HEK293 (cell line): Measurements from ENCODE around the gene SLC25A30.

Source experiments
- GFI1B ChIP-seq: fragments of 450-650 bp; formaldehyde crosslinking; IDR thresholded peaks from 2 replicates; pipeline ENCODE4 v1.5.1; 2016; ENCODE audit warnings: missing biosample characterization, missing genetic modification characterization
- GLI2 ChIP-seq: fragments of 450-650 bp; formaldehyde crosslinking; IDR thresholded peaks from 2 replicates; pipeline ENCODE4; 2017; ENCODE audit warnings: missing biosample characterization, missing genetic modification characterization, low read depth, borderline replicate concordance
- MYNN ChIP-seq: fragments of 450-650 bp; formaldehyde crosslinking; IDR thresholded peaks from 2 replicates; pipeline ENCODE4 v1.5.1; 2016; ENCODE audit warnings: missing biosample characterization, missing genetic modification characterization, borderline replicate concordance
- TSHZ1 ChIP-seq: fragments of 450-650 bp; formaldehyde crosslinking; IDR thresholded peaks from 2 replicates; pipeline ENCODE4 v1.5.1; 2016; ENCODE audit warnings: missing biosample characterization, missing genetic modification characterization, borderline replicate concordance
- ZBTB21 ChIP-seq: fragments of 450-650 bp; formaldehyde crosslinking; IDR thresholded peaks from 2 replicates; pipeline ENCODE4 v1.5.1; 2017; ENCODE audit warnings: missing biosample characterization, missing genetic modification characterization
- ZNF133 ChIP-seq: fragments of 450-650 bp; formaldehyde crosslinking; IDR thresholded peaks from 2 replicates; pipeline ENCODE4 v1.5.1; 2016; ENCODE audit warnings: missing biosample characterization, missing genetic modification characterization
- ZNF155 ChIP-seq: fragments of 450-650 bp; formaldehyde crosslinking; IDR thresholded peaks from 2 replicates; pipeline ENCODE4 v1.5.1; 2016; ENCODE audit warnings: missing biosample characterization, missing genetic modification characterization
- ZNF16 ChIP-seq: fragments of 450-650 bp; formaldehyde crosslinking; IDR thresholded peaks from 2 replicates; pipeline ENCODE4 v1.5.1; 2016; ENCODE audit warnings: low read depth, missing biosample characterization, missing genetic modification characterization
- ZNF175 ChIP-seq: fragments of 450-650 bp; formaldehyde crosslinking; IDR thresholded peaks from 2 replicates; pipeline ENCODE4 v1.5.1; 2016; ENCODE audit warnings: missing biosample characterization, missing genetic modification characterization
- ZNF239 ChIP-seq: fragments of 450-650 bp; formaldehyde crosslinking; IDR thresholded peaks from 2 replicates; pipeline ENCODE4 v1.5.1; 2016; ENCODE audit warnings: missing biosample characterization, missing genetic modification characterization
- ZNF24 ChIP-seq: fragments of 450-650 bp; formaldehyde crosslinking; IDR thresholded peaks from 2 replicates; pipeline ENCODE4 v1.5.1; 2016; ENCODE audit warnings: missing biosample characterization, missing genetic modification characterization
- ZNF280C ChIP-seq: fragments of 450-650 bp; formaldehyde crosslinking; IDR thresholded peaks from 2 replicates; pipeline ENCODE4 v1.5.1; 2016; ENCODE audit warnings: missing biosample characterization, missing genetic modification characterization
- ZNF48 ChIP-seq: fragments of 450-650 bp; formaldehyde crosslinking; IDR thresholded peaks from 2 replicates; pipeline ENCODE4 v1.5.1; 2016; ENCODE audit warnings: missing biosample characterization, missing genetic modification characterization
- ZNF544 ChIP-seq: fragments of 450-650 bp; formaldehyde crosslinking; IDR thresholded peaks from 2 replicates; pipeline ENCODE4 v1.5.0; 2017; ENCODE audit warnings: missing biosample characterization, missing genetic modification characterization
- ZNF571 ChIP-seq: fragments of 450-650 bp; formaldehyde crosslinking; IDR thresholded peaks from 2 replicates; pipeline ENCODE4 v1.5.0; 2017; ENCODE audit warnings: missing biosample characterization, missing genetic modification characterization
- ZNF768 ChIP-seq: fragments of 450-650 bp; formaldehyde crosslinking; IDR thresholded peaks from 2 replicates; pipeline ENCODE4 v1.5.1; 2018; ENCODE audit warnings: missing biosample characterization, mild to moderate bottlenecking, missing genetic modification characterization
- TF ChIP-seq, protein P1 (sequence below): fragments of 450-650 bp; formaldehyde crosslinking; conservative IDR thresholded peaks from 2 replicates; pipeline ENCODE4 v1.5.1; 2016; ENCODE audit warnings: low read depth, missing biosample characterization, missing genetic modification characterization
- TF ChIP-seq, protein P2 (sequence below): fragments of 450-650 bp; formaldehyde crosslinking; IDR thresholded peaks from 2 replicates; pipeline ENCODE4 v1.5.1; 2016; ENCODE audit warnings: missing biosample characterization, missing genetic modification characterization
- TF ChIP-seq, protein P3 (sequence below): fragments of 450-650 bp; formaldehyde crosslinking; IDR thresholded peaks from 2 replicates; pipeline ENCODE4 v1.5.1; 2016; ENCODE audit warnings: missing biosample characterization, missing genetic modification characterization, low read depth

Gene SLC25A30

GRCh38 chr13:45372189-45373161 is 45.7 kb downstream of the SLC25A30 start (continued):
- TF ChIP-seq, protein P1, sequence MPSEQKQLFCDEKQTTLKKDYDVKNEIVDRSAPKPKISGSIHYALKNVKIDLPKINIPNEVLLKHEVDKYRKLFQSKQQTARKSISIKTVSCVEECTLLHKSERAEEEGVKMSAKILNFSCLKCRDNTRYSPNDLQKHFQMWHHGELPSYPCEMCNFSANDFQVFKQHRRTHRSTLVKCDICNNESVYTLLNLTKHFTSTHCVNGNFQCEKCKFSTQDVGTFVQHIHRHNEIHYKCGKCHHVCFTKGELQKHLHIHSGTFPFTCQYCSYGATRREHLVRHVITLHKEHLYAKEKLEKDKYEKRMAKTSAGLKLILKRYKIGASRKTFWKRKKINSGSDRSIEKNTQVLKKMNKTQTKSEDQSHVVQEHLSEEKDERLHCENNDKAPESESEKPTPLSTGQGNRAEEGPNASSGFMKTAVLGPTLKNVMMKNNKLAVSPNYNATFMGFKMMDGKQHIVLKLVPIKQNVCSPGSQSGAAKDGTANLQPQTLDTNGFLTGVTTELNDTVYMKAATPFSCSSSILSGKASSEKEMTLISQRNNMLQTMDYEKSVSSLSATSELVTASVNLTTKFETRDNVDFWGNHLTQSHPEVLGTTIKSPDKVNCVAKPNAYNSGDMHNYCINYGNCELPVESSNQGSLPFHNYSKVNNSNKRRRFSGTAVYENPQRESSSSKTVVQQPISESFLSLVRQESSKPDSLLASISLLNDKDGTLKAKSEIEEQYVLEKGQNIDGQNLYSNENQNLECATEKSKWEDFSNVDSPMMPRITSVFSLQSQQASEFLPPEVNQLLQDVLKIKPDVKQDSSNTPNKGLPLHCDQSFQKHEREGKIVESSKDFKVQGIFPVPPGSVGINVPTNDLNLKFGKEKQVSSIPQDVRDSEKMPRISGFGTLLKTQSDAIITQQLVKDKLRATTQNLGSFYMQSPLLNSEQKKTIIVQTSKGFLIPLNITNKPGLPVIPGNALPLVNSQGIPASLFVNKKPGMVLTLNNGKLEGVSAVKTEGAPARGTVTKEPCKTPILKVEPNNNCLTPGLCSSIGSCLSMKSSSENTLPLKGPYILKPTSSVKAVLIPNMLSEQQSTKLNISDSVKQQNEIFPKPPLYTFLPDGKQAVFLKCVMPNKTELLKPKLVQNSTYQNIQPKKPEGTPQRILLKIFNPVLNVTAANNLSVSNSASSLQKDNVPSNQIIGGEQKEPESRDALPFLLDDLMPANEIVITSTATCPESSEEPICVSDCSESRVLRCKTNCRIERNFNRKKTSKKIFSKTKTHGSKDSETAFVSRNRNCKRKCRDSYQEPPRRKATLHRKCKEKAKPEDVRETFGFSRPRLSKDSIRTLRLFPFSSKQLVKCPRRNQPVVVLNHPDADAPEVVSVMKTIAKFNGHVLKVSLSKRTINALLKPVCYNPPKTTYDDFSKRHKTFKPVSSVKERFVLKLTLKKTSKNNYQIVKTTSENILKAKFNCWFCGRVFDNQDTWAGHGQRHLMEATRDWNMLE (tag by site-specific recombination) = no peak
- TF ChIP-seq, protein P2, sequence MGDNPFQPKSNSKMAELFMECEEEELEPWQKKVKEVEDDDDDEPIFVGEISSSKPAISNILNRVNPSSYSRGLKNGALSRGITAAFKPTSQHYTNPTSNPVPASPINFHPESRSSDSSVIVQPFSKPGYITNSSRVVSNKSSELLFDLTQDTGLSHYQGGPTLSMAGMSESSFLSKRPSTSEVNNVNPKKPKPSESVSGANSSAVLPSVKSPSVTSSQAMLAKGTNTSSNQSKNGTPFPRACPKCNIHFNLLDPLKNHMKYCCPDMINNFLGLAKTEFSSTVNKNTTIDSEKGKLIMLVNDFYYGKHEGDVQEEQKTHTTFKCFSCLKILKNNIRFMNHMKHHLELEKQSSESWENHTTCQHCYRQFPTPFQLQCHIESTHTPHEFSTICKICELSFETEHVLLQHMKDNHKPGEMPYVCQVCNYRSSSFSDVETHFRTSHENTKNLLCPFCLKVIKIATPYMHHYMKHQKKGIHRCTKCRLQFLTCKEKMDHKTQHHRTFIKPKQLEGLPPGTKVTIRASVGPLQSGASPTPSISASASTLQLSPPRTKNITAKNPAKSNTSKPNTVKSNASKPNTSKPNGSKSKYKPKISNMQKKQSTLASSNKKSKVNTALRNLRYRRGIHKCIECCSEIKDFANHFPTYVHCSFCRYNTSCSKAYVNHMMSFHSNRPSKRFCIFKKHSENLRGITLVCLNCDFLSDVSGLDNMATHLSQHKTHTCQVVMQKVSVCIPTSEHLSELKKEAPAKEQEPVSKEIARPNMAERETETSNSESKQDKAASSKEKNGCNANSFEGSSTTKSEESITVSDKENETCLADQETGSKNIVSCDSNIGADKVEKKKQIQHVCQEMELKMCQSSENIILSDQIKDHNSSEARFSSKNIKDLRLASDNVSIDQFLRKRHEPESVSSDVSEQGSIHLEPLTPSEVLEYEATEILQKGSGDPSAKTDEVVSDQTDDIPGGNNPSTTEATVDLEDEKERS = no peak
- TF ChIP-seq ZNF175 (tag by site-specific recombination) = no peak
- TF ChIP-seq ZNF48 = no peak
- peak; percentile 95 for TF ChIP-seq ZNF24
- no peak for TF ChIP-seq ZNF16 (tag by site-specific recombination)
- TF ChIP-seq GFI1B = no peak
- no peak for TF ChIP-seq ZNF571
- TF ChIP-seq ZNF544 (tag by site-specific recombination) = no peak
- TF ChIP-seq ZBTB21 = no peak; the same call in 1 of the 2 replicates
- TF ChIP-seq ZNF155 (tag by site-specific recombination) = no peak
- TF ChIP-seq GLI2 (tag by site-specific recombination) = peak; percentile 74; the same call in 1 of the 2 replicates
- TF ChIP-seq, protein P3, sequence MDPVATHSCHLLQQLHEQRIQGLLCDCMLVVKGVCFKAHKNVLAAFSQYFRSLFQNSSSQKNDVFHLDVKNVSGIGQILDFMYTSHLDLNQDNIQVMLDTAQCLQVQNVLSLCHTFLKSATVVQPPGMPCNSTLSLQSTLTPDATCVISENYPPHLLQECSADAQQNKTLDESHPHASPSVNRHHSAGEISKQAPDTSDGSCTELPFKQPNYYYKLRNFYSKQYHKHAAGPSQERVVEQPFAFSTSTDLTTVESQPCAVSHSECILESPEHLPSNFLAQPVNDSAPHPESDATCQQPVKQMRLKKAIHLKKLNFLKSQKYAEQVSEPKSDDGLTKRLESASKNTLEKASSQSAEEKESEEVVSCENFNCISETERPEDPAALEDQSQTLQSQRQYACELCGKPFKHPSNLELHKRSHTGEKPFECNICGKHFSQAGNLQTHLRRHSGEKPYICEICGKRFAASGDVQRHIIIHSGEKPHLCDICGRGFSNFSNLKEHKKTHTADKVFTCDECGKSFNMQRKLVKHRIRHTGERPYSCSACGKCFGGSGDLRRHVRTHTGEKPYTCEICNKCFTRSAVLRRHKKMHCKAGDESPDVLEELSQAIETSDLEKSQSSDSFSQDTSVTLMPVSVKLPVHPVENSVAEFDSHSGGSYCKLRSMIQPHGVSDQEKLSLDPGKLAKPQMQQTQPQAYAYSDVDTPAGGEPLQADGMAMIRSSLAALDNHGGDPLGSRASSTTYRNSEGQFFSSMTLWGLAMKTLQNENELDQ (tag by site-specific recombination) = no peak
- no peak for TF ChIP-seq ZNF280C (tag by site-specific recombination)
- TF ChIP-seq ZNF133 = no peak
- peak; percentile 93 for TF ChIP-seq TSHZ1
- TF ChIP-seq ZNF768 (tag by site-specific recombination) = no peak
- no peak for TF ChIP-seq ZNF239
- TF ChIP-seq MYNN = no peak
